H1 (cell line): ENCODE results near the gene ATOH8.

Experiments used
- CREB1 ChIP-seq: IDR thresholded peaks from 2 replicates; pipeline ENCODE4 v1.6.1; 2012; ENCODE audit warnings: inconsistent platforms
- CTCF ChIP-seq, 3 experiments: IDR thresholded peaks; 1 replicate in 2 of 3; 2 replicates in 1 of 3; pipeline versions ENCODE4 v1.5.1 to v1.6.1; 2011; ENCODE audit warnings: low read length in 3 of 3, mild to moderate bottlenecking in 3 of 3, inconsistent platforms in 2 of 3, low read depth in 1 of 3, moderate library complexity in 1 of 3; ENCODE audit not compliant: insufficient read depth in 1 of 3; ENCODE audit errors: control extremely low read depth in 1 of 3
- RNF2 ChIP-seq: fragments of 200-900, 300-1000 bp; sonication (generic); IDR thresholded peaks from 2 replicates; pipeline ENCODE4 v1.7.1; 2016; ENCODE audit warnings: borderline replicate concordance, low read depth, mild to moderate bottlenecking, antibody characterized with exemption, low read length; ENCODE audit not compliant: poor library complexity, severe bottlenecking; ENCODE audit errors: missing control alignments

GRCh38 chr2:85737961-85738360, 15.8 kb upstream of the ATOH8 start:
- no peak for TF ChIP-seq CTCF (IDR thresholded peaks at IDR 0.05; ENCODE audit: control extremely low read depth in 1 of 3, insufficient read depth in 1 of 3, low read depth in 1 of 3, low read length in 3 of 3)
- TF ChIP-seq CREB1: no peak
- no peak for TF ChIP-seq RNF2
